Nucleus accumbens (tissue), 56 donors: ENCODE measurements around the gene SMC5.

Experiments used
- DNase-seq, 56 donors: peaks; one replicate each; lab custom pipeline; 2025; lab: John Stamatoyannopoulos, UW

The SMC5 gene

GRCh38 chr9:70402213-70402612, 143.4 kb downstream of the SMC5 start:
- no peak for DNase-seq

- DNase-seq, result no peak
Observed at GRCh38 chr9:70403166-70403565, 144.4 kb downstream of the SMC5 start.

- no peak for DNase-seq
Observed at GRCh38 chr9:70403618-70404025, 144.8 kb downstream of the SMC5 start.

- DNase-seq, result no peak
Observed at GRCh38 chr9:70404261-70404660, 145.5 kb downstream of the SMC5 start.
